Measurements from ENCODE around the gene MORN1.

DNA sequence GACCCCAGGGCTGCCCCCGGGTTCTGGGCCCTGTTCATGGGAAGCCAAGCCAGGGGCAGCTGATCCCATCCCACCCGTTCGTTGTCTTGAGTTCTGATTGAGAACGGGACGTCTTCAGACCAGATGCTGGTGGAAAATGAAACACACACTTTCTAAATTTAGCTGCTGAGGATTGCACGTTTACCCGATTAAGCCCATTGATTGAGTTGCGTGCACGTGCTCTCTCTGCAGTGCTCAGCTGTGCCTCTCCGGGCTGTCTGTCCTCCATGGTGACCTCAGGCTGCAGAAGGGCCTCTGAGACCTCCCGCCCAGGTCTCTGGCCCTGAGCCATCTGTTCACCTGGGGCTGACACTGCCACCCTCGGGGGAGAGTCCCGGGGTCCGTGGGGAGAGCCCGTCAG is 48.0 kb upstream of the MORN1 start:
- no peak for TF ChIP-seq BCL11A (IDR thresholded peaks at IDR 0.05; ENCODE audit: low read depth in 2 of 2, low read length in 2 of 2)
- no peak for TF ChIP-seq CHD2 (IDR thresholded peaks at IDR 0.05; ENCODE audit: low read length)
- TF ChIP-seq POLR2A (IDR thresholded peaks at IDR 0.05; ENCODE audit: control extremely low read depth in 1 of 2, low read depth in 2 of 2, low read length in 2 of 2) = no peak
- TF ChIP-seq CTCF (IDR thresholded peaks at IDR 0.05; ENCODE audit: control extremely low read depth in 1 of 3, insufficient read depth in 1 of 3, low read depth in 1 of 3, low read length in 3 of 3) = no peak
- no peak for TF ChIP-seq JUN (IDR thresholded peaks at IDR 0.05; ENCODE audit: low read depth, low read length)
- TF ChIP-seq, protein P1, sequence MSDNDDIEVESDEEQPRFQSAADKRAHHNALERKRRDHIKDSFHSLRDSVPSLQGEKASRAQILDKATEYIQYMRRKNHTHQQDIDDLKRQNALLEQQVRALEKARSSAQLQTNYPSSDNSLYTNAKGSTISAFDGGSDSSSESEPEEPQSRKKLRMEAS (IDR thresholded peaks at IDR 0.05) = no peak
- no peak for TF ChIP-seq ATF3 (IDR thresholded peaks at IDR 0.05; ENCODE audit: insufficient read depth, low read depth, low read length)
- no peak for TF ChIP-seq EGR1 (IDR thresholded peaks at IDR 0.05; ENCODE audit: borderline replicate concordance, low read depth, low read length)
- no peak for TF ChIP-seq FOSL1 (IDR thresholded peaks at IDR 0.05; ENCODE audit: insufficient read depth, low read depth, low read length)
- TF ChIP-seq RAD21 (IDR thresholded peaks at IDR 0.05 in 1 of 2, conservative IDR thresholded peaks at IDR 0.05 in 1 of 2; ENCODE audit: low read depth in 2 of 2, low read length in 2 of 2) = no peak
- no peak for TF ChIP-seq TAF1 (IDR thresholded peaks at IDR 0.05; ENCODE audit: low read depth, low read length)

All from H1 (cell line).